Dermis blood vessel endothelial cell (primary cell): ENCODE measurements around the gene SMYD3. TPM values are rescaled to one million over a fixed set of nuclear protein-coding genes. Genes with fewer than 3 reads are reported as not detected.
A peak's percentile ranks its signal among the peaks of the same experiment; 100 is the strongest.

ENCODE experiments used
- DNase-seq: peaks from one replicate; pipeline ENCODE4 v3.0.0; 2010
- total RNA-seq: library from RNA; depleted of rRNA; stranded (reverse); fragments of >200 nt; gene quantifications from 2 replicates; pipeline ENCODE4 v1.2.3, GENCODE V29; 2014

The SMYD3 gene
- total RNA-seq, 1 donor from 2014 or later, result 21.3 TPM

DNA sequence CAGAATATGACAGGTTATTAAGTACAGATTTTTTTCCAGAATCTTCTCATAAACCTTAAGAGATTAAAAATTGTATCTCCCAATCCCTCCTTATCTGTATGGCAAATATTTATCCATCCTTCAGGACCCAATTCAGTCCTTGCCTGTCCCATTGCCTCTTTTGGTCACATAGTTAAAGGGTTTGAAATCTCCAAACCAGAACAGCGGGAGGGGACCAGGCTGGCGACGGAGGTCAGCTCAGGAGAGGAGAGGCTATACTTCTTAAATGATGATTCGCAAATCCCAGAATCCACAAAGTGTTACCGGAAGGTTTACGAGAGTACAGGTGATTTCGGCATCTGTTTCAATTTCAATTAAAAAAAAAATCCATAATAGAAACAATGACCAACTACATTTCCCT, 572.7 kb downstream of the SMYD3 start:
- DNase-seq, result no peak

GRCh38 chr1:245933431-245934045, 573.5 kb downstream of the SMYD3 start:
- no peak for DNase-seq

DNA sequence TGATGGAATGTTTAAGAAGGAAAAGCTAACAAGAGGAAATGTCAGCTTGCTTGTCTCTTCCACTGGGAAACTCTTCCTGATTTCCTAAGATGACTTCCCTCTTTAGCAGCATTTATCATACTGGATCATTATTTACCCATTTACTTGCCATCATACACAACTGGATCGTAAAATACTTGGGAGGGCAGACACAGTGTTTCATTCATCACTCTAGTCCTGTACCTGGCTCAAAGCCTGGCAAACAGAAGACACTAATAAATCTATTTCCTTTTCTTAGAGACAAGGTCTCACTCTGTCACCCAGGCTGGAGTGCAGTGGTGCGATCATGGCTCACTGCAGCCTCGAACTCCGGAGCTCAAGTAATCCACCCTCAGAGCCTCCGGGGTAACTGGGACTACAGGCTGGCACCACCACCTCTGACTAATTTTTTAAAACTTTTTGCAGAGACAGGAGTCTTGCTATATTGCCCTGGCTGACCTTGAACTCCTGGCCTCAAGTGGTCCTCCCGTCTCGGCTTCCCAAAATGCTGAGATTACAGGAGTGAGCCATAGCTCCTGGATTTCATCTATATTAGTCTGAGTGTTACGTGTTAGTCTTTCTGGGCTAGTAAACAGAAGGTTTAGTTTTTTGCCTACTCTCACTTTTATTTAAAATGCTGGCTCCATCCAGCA, 574.6 kb downstream of the SMYD3 start:
- no peak for DNase-seq

GRCh38 chr1:245931450-245931849, 575.6 kb downstream of the SMYD3 start:
- no peak for DNase-seq

DNA sequence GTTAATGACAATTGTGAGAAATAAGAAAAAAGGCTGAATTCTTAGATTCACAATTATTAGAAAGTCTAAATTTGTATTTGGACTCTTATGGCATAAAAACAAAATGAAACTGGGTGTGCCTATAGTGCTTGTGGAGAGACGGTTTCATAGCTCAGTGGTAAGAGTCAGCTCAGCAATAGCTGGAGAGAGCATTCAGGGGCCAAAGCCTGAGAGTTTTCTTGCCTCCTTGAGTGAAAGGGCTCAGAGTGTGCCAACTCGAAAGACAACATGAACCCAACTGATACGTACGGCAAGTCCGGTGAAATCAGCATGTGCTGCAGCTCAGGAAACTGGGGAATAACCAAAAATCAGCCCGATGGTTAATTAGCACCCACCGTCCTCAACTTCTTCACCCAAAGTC, 577.9 kb downstream of the SMYD3 start:
- no peak for DNase-seq

GRCh38 chr1:245926888-245927287, 580.2 kb downstream of the SMYD3 start:
- no peak for DNase-seq

GRCh38 chr1:245923215-245923614, 583.9 kb downstream of the SMYD3 start:
- no peak for DNase-seq

- no peak for DNase-seq
Observed at GRCh38 chr1:245921417-245921816, 585.7 kb downstream of the SMYD3 start.

DNA sequence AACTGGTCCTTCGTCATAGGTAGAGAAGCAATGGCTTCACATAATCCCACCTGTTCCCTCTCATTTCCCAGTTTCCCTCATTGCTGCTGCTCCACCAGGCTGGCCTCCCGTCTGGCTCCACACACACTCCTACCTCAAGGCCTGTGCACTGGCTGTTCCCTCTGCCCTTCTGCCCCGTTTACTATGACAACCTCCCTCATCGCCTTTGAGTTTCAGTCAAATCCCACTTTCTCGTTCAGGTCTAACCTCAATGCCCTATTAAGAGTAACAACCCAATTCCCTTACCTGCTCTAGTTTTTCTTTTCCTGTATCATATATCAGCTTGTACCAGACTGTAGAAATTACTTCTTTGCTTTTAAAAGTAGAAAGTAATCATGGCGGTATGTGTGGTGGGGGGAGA, 589.7 kb downstream of the SMYD3 start:
- no peak for DNase-seq

- DNase-seq, result no peak
Observed at GRCh38 chr1:245915841-245916240, 591.2 kb downstream of the SMYD3 start.

DNA sequence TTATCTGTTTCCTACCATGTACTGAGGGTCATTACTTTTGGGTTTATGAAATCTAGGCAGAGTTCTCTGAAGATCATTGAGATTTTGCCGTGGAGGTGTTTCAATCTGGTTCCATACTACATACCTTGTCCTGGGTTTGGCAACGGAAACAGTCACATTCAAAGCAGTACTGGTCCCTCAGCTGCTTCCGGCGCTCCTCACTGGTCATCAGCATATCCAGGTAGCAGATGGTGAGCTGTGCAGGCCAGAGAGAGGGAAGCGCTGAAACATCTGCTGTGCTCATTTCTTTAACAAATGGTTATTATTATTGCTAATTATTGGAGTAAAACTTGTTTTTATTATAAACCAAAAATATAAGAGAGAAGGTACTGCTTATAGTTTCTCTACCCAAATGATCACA, 591.7 kb downstream of the SMYD3 start:
- DNase-seq, result no peak

DNA sequence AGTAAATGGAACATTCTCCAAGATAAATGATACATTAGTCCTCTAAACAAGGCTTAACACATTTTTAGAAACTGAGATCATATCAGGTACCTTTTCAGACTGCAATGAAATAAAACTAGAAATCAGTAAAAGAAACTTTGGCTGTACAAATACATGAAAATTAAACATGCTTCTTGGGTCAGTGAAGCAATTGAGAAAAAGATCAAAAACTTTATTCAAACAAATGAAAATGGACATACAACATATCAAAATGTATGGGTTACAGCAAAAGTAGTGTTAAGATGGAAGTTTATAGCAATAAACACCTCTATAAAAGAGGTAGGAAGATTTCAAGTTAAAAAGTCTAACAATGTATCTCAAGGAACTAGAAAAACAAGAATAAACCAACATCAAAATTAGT, 598.5 kb downstream of the SMYD3 start:
- no peak for DNase-seq

DNA sequence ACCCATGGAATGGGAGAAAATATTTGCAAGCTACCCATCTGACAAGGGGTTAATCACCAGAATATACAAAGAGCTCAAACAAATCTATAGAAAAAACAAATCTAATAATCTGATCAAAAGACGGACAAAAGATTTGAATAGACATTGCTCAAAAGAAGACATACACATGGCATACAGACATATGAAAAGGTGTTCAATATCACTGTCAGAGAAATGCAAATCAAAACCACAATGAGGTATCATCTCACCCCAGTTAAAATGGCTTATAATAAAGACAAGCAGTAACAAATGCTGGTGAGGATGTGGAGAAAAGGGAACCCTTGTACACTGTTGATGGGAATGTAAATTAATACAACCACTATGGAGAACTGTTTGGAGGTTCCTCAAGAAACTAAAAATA, 600.9 kb downstream of the SMYD3 start:
- no peak for DNase-seq

- DNase-seq, result no peak
Observed at GRCh38 chr1:245903851-245904250, 603.2 kb downstream of the SMYD3 start.

DNA sequence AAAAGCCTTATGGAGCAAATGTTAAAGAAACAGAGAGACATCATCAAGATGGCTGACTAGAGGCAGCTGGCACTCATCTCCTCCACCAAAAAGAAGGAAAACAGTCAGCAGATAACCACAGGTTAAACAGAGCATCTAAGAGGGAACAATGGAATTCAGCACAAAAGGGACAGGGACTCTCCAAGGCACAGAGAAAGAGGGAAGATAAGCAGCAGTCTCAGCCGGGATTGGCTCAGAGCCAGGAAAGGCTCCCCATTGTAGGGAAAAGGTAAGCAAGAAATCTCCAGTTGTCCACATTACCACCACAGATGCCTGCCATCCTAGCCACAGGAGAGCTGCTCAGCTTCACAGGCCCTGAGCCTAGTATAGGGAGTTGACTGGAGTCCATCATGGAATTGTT, 605.5 kb downstream of the SMYD3 start:
- no peak for DNase-seq

GRCh38 chr1:245901037-245901436, 606.0 kb downstream of the SMYD3 start:
- DNase-seq, result no peak

DNA sequence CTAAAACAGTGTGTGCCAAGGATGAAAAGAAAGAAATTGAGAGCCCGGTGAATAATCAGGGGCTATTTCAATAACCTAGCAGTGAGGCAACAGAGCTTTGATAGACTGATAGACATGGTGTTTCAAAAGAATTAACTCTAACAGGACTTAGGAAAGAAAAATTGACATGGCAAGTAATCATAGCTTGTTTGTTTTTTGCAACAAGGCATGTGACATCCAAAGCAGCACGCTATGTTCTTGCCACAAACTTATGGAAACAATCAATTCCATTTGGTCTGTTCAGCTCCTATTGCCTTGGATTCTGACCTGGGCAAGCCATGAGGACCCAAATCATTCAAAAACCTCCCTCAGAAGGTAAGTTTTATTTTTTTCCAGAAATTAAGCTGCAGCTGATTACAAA, 608.5 kb downstream of the SMYD3 start:
- DNase-seq, result no peak

- no peak for DNase-seq
Observed at GRCh38 chr1:245896258-245896657, 610.8 kb downstream of the SMYD3 start.

- no peak for DNase-seq
Observed at GRCh38 chr1:245895455-245895959, 611.6 kb downstream of the SMYD3 start.

DNA sequence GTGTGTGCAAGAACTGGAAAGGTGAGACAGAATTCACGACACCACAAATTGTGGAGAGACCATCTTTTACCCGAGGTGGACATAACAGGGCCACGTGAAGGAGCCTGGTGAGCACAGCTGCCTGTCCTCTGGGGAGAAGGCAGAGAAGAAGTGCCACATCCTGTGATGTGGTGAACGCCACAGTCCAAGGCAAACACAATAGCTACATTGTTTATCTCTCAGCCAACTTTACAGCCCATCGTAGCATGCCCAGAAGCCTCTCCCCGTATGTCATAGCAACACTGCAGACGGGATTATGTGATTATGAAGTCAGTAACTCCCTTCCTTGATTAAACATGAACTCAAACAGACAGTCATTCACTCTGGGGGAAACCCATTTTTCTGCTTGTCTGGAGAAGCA, 612.2 kb downstream of the SMYD3 start:
- DNase-seq, result no peak

- no peak for DNase-seq
Observed at GRCh38 chr1:245893025-245893424, 614.1 kb downstream of the SMYD3 start.

- DNase-seq, result peak; percentile 68
Observed at GRCh38 chr1:245888809-245889208, 618.3 kb downstream of the SMYD3 start.

DNA sequence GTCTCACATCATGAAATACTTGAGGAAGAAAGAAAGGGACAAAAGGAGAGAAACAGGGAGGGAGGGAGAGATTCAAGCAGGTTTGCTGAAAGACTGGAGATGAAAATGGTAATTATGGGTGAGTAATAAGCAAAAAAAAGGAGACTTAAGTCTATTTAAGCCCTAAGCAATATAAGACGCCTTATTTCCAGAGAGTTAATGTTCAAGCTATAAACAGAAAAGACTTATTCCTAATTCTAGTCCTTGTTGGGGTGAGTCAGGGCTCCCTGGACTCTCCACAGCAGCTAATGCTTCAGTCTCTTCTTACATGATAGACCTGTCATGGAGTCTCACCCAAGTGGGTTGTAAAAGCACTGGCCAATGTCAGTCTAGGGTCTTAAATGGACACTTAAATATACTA, 619.2 kb downstream of the SMYD3 start:
- no peak for DNase-seq

- no peak for DNase-seq
Observed at GRCh38 chr1:245881767-245882391, 625.2 kb downstream of the SMYD3 start.
